Activated naive CD8-positive, alpha-beta T cell treated with anti-CD3 and anti-CD28 coated beads, Interleukin-2, amount 50 U/mL, for 24 hours (primary cell): ENCODE results near the gene ARHGEF16.

ENCODE experiments used
- ATAC-seq: fragments of 150-1000 bp; cut with Tn5 transposase; one replicate; pipeline ENCODE4 v1.10.0; 2021
- DNase-seq: peaks from one replicate; pipeline ENCODE4 v3.0.0; 2021
- H3K27ac Mint-ChIP-seq: one replicate; pipeline ENCODE4 v1.8.0; 2021; ENCODE audit warnings: mild to moderate bottlenecking, mixed read lengths
- H3K27me3 Mint-ChIP-seq: one replicate; pipeline ENCODE4 v1.8.0; 2021; ENCODE audit warnings: mixed read lengths
- H3K36me3 Mint-ChIP-seq: one replicate; pipeline ENCODE4 v1.8.0; 2021; ENCODE audit warnings: low read depth, mixed read lengths
- H3K4me1 Mint-ChIP-seq: one replicate; pipeline ENCODE4 v1.8.0; 2021; ENCODE audit warnings: mixed read lengths
- H3K4me3 Mint-ChIP-seq: one replicate; pipeline ENCODE4 v1.8.0; 2021; ENCODE audit warnings: mild to moderate bottlenecking, moderate library complexity, mixed read lengths
- H3K9me3 Mint-ChIP-seq: one replicate; pipeline ENCODE4 v1.8.0; 2021; ENCODE audit warnings: mixed read lengths

Gene ARHGEF16

DNA sequence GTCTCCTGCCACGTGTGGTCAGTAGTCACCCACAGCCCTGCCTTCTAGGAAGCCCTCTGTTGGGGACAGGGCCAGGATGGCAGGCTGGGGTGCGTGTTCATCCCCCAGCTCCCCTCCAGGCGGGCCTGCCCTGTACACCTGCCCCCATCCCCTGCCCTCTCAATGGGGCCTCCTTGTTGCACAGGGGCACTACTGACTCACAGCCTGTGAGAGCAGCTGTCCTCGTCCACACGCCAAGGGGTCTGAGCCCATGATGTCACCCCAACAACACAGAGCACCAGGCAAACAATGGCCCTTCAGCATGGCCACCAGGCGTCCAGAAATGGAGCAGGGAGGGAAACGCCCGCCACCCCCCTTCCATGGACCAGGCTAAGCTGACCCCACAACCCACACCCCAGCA lies 64.3 kb downstream of the ARHGEF16 start:
- H3K36me3 Mint-ChIP-seq: no peaks in the 10 kb centered on the region
- ATAC-seq (no peak), DNase-seq (no peak)
- no peak overlapping the region for H3K4me3 Mint-ChIP-seq
- H3K27me3 Mint-ChIP-seq: no peaks in the 10 kb centered on the region
- no peak overlapping the region for H3K27ac Mint-ChIP-seq
- no peaks in the 10 kb centered on the region for H3K9me3 Mint-ChIP-seq
- H3K4me1 Mint-ChIP-seq: no peaks in the 10 kb centered on the region

DNA sequence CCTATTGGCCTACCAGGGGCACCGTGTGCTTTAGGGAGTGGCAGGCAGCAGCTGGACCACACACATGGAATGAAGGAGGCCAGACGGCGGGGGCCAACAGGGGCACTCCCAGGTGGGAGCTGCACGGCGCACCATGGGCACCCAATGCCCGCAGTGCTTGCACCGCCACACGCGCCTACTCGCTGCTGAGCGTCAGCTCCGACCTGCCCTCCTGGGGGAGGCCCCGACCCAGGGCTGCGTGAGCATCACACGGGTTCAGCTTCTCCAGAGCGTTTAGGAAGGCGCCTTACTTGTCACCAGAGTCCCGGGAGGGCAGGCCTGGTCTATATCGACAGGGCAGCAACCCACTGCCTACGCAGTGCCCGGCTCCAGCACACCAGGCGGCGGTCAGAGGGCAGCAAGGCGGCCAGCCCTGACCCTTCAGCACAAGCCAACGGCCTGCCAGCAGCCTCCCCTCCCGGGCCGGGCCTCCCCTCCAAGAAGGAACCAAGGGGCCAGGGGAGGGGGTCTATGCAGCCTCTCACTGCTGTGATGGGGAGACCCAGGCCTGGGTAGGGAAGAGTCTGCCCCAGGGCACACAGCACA lies 64.9 kb downstream of the ARHGEF16 start:
- DNase-seq (no peak), ATAC-seq (no peak)
- H3K4me1 Mint-ChIP-seq: no peaks in the 10 kb centered on the region
- no peaks in the 10 kb centered on the region for H3K9me3 Mint-ChIP-seq
- H3K27me3 Mint-ChIP-seq: no peaks in the 10 kb centered on the region
- no peak overlapping the region for H3K27ac Mint-ChIP-seq
- H3K36me3 Mint-ChIP-seq: no peaks in the 10 kb centered on the region
- no peak overlapping the region for H3K4me3 Mint-ChIP-seq

DNA sequence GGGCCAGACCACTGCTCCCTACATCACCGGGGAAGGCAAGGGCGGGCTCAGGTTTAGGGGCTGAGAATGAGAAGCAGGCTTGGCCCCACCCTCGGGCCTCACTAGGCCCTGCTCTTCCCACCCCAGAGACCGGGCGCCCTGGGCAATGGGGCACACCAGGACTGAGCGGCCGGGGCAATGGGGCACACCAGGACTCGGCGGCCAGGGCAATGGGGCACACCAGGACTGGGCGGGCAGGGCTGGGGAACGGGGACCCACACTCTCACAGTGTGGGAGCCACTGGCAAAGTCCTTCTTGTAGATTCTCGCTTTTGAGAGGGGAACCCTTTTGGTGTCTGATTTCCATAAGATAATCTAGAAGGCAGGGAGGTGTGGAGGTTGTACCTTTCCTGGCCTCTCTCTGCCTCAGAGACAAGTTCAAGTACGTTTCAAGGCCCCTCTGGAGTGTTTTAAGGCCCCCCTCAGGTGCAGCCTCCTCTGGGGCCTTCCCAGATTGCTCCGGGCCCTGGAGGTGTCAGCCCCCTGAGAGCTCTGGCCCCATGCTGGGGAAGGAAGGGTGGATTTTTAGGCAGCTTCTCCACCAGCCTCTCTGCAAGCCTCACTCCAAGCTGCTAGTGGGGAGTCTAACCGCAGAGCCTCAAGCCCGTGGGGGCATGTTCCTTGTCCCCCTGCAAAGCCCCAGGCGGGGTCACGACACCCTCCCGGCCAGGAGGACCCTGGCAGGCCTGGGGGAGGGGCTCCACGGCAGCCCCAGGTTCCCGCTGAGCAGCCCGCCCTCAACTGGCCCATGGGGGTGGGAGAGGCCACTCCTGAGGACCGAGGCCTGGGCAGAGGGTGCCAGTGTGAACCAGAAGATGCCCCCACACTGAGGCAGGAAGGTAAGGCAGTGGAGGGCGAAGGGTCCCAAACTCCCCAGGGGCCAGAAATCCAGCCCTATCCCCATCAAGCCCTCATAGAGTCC lies 66.2 kb downstream of the ARHGEF16 start:
- ATAC-seq: no peak

DNA sequence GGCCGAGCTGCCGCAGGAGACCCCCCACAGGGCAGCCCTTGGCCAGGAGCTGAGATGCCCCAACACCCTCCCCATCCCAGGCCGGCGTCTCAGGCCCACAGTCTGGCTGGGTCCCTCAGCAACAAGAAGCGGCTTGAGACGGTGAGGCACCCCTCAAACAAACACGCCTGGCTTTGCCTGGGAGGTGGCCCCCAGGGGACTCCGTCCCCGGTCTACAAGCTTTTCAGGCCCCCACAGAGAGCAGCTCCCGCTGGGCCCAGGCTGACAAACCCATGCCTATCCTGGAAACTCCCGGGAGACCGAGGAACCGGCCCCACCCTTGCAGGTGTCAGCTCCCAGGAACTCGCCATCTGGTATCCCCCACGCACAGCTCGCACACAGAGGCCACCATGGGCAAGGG lies 67.0 kb downstream of the ARHGEF16 start:
- Mint-ChIP-seq H3K4me3 (no peak overlapping the region), H3K9me3 (no peaks in the 10 kb centered on the region), H3K4me1 (no peaks in the 10 kb centered on the region), H3K27ac (no peak overlapping the region), H3K36me3 (no peaks in the 10 kb centered on the region), H3K27me3 (no peaks in the 10 kb centered on the region)
- no peak for DNase-seq
- no peak for ATAC-seq

More for the DNA sequence above, 66.2 kb downstream of the ARHGEF16 start:
- H3K27me3 Mint-ChIP-seq: no peaks in the 10 kb centered on the region
- no peak for DNase-seq
- H3K9me3 Mint-ChIP-seq: no peaks in the 10 kb centered on the region
- no peaks in the 10 kb centered on the region for H3K4me1 Mint-ChIP-seq
- H3K4me3 Mint-ChIP-seq: no peak overlapping the region
- no peak overlapping the region for H3K27ac Mint-ChIP-seq
- no peaks in the 10 kb centered on the region for H3K36me3 Mint-ChIP-seq

DNA sequence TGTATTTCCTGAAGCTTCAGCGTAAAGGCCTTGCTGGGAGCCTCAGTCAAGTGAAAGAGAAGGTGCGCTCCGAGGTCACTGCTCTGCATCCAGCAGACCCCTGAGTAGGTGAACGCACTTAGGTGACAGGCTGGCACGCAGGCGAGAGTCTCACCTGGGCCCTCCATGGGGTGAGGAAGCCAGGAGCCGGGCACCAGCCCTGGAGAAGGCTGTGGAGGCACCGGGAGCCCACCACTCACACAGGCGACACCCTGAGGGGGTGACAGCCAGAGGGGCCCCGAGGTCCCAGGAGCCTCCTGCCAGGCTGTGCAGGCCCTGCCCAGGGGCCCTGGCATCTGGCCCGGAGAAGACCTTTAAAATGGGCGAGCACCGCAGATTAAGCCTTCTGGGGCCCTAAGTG lies 67.6 kb downstream of the ARHGEF16 start:
- no peak overlapping the region for H3K27ac Mint-ChIP-seq

DNA sequence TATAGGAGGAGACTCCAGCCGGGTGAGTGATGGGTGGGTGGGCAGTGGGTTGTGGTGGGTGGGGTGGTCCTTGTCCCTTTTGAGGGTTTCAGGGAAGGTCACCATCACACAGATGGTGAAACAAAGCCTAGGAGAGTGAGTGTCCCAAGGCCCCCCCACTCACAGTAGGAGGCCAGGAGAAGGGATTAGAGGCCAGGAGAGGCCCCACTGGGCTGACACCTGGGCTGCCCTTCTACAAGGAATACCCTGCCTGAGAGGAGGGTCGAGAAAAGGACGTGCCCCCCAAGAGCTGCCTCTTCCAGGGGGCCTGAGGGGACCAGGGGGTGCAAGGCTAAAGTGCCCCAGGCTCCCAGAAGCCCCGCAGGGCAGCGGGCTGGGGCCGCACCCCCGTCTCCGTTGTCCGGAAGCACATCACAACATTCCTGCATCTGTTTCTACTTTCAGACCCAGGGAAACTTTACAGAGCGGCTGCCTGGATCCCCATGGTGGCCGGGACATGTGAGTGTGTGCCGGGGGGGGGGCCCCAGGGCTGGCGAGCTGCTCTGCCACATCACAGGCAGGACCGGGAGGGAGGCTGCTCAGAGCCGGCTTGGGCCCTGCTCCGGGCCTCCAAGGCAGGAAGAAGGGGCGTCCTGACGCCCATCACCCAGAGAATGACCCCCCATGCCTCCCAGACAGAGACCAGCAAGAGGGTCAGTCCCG lies 68.2 kb downstream of the ARHGEF16 start:
- Mint-ChIP-seq H3K4me1 (no peaks in the 10 kb centered on the region), H3K9me3 (no peaks in the 10 kb centered on the region), H3K27ac (no peak overlapping the region), H3K27me3 (no peaks in the 10 kb centered on the region), H3K36me3 (no peaks in the 10 kb centered on the region), H3K4me3 (no peak overlapping the region)
- ATAC-seq (no peak), DNase-seq (no peak)

More for the DNA sequence above, 67.6 kb downstream of the ARHGEF16 start:
- no peaks in the 10 kb centered on the region for H3K36me3 Mint-ChIP-seq
- DNase-seq: no peak
- H3K4me1 Mint-ChIP-seq: no peaks in the 10 kb centered on the region
- no peaks in the 10 kb centered on the region for H3K9me3 Mint-ChIP-seq
- no peak overlapping the region for H3K4me3 Mint-ChIP-seq
- H3K27me3 Mint-ChIP-seq: no peaks in the 10 kb centered on the region
- ATAC-seq: no peak

DNA sequence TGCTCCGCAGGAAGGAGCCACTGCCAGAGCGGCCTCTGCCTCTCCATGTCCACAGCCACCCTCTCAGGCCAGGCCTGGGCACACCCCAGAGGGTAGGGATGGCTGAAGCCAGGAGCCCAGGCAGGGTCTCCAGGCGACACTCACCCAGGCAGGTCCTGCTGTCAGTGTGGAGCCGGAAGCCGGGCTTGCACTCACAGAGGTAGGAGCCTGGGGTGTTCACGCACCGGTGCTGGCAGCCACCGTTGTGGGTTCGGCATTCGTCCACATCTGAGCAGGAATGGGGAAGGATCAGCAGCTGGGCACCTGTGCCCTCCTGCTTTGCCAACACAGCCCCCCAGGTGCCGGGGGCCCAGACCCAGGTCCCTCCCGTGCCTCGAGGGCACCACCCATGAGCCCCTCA lies 69.5 kb downstream of the ARHGEF16 start:
- H3K36me3 Mint-ChIP-seq: no peaks in the 10 kb centered on the region

DNA sequence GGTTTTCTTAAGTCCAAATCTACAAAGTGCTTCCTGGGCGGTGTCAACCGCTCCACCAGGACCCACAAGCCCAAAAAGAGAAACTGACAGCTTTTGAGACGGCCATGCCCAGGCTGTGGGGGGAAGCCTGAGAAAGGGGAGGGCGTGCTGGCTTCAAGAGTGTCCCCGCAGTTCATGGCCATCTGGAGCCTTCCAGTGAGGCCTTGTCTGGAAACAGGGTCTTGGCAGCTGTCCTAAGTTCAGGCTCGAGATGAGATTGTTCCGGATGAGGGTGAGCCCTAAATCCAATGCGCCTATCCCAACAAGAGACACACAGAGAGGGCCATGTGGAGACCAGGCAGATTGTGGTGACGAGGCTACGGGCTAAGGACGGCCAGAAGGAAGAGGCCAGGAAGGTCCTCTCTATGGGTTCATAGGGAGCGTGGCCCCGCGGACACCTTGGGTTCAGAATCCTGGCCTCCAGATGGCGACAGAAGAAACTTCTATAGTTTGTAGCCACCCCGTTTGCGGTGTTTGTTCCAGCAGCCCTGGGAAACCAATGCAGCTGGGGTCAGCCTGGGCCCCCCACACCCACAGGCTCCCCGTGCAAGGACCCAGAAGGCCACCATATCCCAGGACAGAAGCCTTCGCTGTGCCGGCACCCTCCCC lies 70.2 kb downstream of the ARHGEF16 start:
- no peaks in the 10 kb centered on the region for H3K36me3 Mint-ChIP-seq
- H3K27me3 Mint-ChIP-seq: no peaks in the 10 kb centered on the region
- no peaks in the 10 kb centered on the region for H3K9me3 Mint-ChIP-seq
- DNase-seq (no peak), ATAC-seq (no peak)
- no peaks in the 10 kb centered on the region for H3K4me1 Mint-ChIP-seq
- no peak overlapping the region for H3K4me3 Mint-ChIP-seq
- no peak overlapping the region for H3K27ac Mint-ChIP-seq

More for the DNA sequence above, 69.5 kb downstream of the ARHGEF16 start:
- Mint-ChIP-seq H3K4me3 (no peak overlapping the region), H3K27ac (no peak overlapping the region), H3K9me3 (no peaks in the 10 kb centered on the region), H3K27me3 (no peaks in the 10 kb centered on the region), H3K4me1 (no peaks in the 10 kb centered on the region)
- ATAC-seq (no peak), DNase-seq (no peak)

DNA sequence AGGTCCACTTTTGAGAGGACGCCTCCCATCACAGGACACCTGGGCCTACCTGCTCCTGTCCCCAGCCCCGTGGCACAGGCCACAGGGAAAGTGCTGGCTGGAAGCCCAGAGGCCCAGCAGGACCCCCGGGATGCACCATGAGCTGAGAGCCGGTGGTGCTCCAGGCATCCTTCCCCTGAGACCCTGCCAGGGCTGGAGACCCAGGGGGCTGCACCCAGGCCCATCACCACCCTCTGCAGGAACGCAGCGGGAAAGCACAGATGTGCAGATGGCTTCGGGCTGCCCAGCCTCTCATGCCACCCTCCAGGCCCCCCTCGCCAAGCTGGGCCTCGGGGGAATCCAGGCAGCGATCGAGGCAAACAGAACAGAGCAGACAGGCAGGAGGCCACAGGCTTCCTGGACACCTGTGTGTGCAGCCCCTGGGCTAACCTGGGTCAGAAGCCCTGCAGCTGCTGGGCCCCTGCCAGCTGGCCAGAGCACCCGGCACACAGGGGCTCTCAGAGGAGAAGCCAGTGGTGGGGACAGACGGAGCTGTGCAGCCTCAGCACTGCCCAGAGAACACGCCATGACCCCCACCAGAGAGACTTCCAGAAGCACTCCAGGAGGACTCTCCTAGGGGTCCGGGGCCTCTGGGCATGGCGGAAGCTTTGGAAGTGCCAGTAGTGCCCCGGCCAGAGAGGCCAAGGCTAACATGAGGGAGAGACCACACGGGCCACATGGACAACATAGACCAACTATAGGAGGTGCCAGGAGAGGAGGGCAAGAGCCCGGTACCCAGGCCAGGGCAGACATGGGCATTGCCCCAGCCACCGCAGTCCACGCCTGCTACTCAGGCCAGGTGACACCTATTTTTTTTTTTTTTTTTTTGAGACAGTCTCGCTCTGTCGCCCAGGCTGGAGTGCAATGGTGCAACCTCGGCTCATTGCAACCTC lies 71.4 kb downstream of the ARHGEF16 start:
- Mint-ChIP-seq H3K27ac (no peak overlapping the region), H3K4me3 (no peak overlapping the region), H3K4me1 (peaks cover 6% of the 10 kb centered on the region), H3K27me3 (no peaks in the 10 kb centered on the region), H3K36me3 (no peaks in the 10 kb centered on the region), H3K9me3 (no peaks in the 10 kb centered on the region)
- DNase-seq (no peak), ATAC-seq (no peak)

DNA sequence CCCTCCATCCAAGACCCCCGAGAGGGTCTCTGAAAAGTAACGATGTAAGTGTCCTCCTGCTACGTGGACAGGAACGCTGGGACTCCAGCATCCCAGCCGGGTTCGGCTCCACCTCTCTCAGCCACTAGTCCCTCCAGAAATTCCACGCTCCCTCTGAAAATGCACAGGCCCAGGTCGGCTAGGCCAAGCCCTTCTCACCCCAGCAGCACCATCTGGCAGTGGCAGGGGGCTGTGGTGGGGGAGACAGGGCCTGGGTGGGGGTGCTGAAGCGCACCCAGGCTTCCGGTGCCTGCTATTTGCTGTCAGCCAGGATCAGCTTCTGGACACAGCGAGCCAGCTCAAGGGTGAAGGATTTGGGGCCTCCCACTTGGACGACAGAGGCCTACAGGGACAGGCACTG lies 73.3 kb downstream of the ARHGEF16 start:
- Mint-ChIP-seq H3K36me3 (no peaks in the 10 kb centered on the region), H3K4me1 (peaks cover 8% of the 10 kb centered on the region), H3K27me3 (no peaks in the 10 kb centered on the region), H3K9me3 (no peaks in the 10 kb centered on the region), H3K4me3 (no peak overlapping the region), H3K27ac (no peak overlapping the region)
- DNase-seq (no peak), ATAC-seq (no peak)

DNA sequence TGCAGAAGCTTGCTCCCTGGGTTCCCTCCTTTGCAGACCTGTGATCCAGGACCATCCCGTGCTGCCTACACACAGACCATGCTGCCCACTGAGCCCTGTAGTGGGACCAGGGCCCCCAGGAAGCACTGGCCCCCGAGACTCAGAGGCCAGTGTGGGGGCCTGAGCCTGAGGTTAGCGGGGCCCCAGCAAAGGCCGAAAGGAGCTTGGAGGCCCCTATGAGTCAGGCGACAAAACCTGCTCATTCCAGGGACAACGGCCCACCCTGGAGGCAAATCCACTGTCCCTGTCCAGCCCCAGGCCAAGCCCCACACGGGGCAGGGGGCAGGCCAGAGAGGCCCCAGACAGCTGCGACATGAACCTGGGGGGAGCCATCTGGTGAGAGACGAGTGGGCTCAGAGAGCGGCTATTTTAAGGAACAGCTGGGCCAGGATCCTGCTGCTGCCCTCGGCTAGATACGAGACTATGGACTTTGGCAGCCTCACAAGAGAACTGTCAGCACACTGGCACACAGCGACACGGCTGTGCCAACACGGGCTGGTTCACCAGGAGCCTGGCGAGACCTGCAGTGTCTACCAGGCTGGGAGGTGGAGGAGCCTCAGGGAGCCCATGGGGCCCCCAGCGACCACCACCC lies 74.7 kb downstream of the ARHGEF16 start:
- ATAC-seq: no peak
- Mint-ChIP-seq H3K27me3 (no peaks in the 10 kb centered on the region), H3K9me3 (no peaks in the 10 kb centered on the region), H3K4me3 (no peak overlapping the region), H3K27ac (no peak overlapping the region), H3K4me1 (peaks cover 8% of the 10 kb centered on the region), H3K36me3 (no peaks in the 10 kb centered on the region)
- no peak for DNase-seq

DNA sequence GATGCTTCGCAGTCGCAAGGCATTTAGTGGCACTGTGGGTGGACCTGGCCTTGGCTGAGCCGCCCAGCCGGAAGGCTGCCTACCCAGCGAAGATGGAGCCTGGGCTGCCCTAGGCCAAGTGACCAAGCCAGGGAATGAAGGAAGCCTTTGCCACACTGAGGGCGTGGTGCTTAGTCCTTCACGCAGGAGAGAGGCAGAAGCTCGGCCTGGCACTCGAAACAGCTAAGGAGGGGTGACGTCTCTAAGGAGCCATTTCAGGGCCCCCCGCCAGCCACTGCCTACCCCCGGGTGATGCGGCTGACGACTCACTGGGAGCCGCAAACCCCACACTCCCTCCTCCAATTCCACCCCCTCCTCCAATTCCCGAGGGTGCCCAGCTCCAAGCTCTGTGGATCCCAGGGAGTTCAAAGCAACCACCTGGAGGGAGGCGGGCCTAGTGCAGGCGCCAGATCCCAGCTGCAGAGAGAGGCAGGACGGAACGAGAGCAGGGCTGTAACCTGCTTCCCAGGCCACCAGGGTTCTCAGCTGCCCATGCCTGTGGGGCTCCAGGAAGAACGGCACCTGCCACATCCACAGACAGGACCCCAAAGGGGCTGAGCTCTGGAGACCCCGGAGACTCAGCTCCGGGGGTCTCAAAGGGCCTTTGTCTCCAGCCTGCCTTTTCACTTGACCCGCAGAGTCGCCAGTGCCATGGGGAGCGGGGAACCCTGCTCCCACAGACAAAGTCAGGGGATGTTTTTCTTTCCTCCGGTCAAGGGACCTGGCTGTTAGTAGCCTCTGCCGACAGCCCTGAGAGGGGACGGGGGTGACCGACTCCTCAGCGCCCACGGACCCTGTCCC lies 75.8 kb downstream of the ARHGEF16 start:
- no peak for DNase-seq

More for the DNA sequence above, 75.8 kb downstream of the ARHGEF16 start:
- no peak overlapping the region for H3K27ac Mint-ChIP-seq
- peak overlapping the region; percentile 69 for H3K4me3 Mint-ChIP-seq
- no peaks in the 10 kb centered on the region for H3K27me3 Mint-ChIP-seq
- no peak for ATAC-seq
- no peaks in the 10 kb centered on the region for H3K9me3 Mint-ChIP-seq
- no peaks in the 10 kb centered on the region for H3K36me3 Mint-ChIP-seq
- peaks cover 8% of the 10 kb centered on the region for H3K4me1 Mint-ChIP-seq
